H1 (cell line): ENCODE data around the gene RAB5B. TPM values are rescaled to one million over a fixed set of nuclear protein-coding genes. Genes with fewer than 3 reads are reported as not detected.

Experiments used
- CTCF ChIA-PET: fragments of 300-600 bp; sonication (Branson Sonifier 250); formaldehyde crosslinking; loops from one replicate; lab custom pipeline; 2021; ENCODE audit not compliant: partially characterized antibody; lab: Charles Lee
- POLR2A ChIA-PET: fragments of 300-600 bp; sonication (Branson Sonifier 250); formaldehyde crosslinking; loops from one replicate; lab custom pipeline; 2021; ENCODE audit warnings: inconsistent platforms; ENCODE audit not compliant: partially characterized antibody; lab: Charles Lee
- DNase-seq, 2 experiments: peaks; one replicate each; pipeline versions ENCODE4 v3.0.0 to v3.0.0-alpha.2; 2010 to 2022; ENCODE audit warnings: low spot score in 2 of 2, low read depth in 1 of 2, mixed read lengths in 1 of 2
- FAIRE-seq: peaks from 2 replicates; lab custom pipeline; 2011; peaks lifted over from hg19 to GRCh38; lab: Jason Lieb, UNC
- H2AFZ ChIP-seq: 2 replicates; pipeline ENCODE4 v1.8.1; 2012; ENCODE audit warnings: low read length, inconsistent platforms
- H2AK5ac ChIP-seq: 2 replicates; pipeline ENCODE4 v1.6.1; 2013; ENCODE audit warnings: low read depth, low read length
- H2BK120ac ChIP-seq: replicated peaks from 2 replicates; pipeline ENCODE3; 2013; ENCODE audit warnings: low read depth, low read length, inconsistent platforms
- H2BK12ac ChIP-seq: 2 replicates; pipeline ENCODE4 v1.6.1; 2013; ENCODE audit warnings: low read depth, low read length
- H2BK15ac ChIP-seq: 2 replicates; pipeline ENCODE4 v1.6.1; 2013; ENCODE audit warnings: low read length
- H2BK20ac ChIP-seq: 2 replicates; pipeline ENCODE4 v1.6.1; 2013; ENCODE audit warnings: low read length
- H2BK5ac ChIP-seq: 2 replicates; pipeline ENCODE4 v1.6.1; 2013; ENCODE audit warnings: low read depth, low read length
- H3K14ac ChIP-seq: 2 replicates; pipeline ENCODE4 v1.6.1; 2013; ENCODE audit warnings: inconsistent platforms; ENCODE audit not compliant: insufficient read length
- H3K18ac ChIP-seq: 2 replicates; pipeline ENCODE4 v1.6.1; 2013; ENCODE audit warnings: low read length; ENCODE audit errors: extremely low read depth
- H3K23ac ChIP-seq: 2 replicates; pipeline ENCODE4 v1.6.1; 2013; ENCODE audit warnings: inconsistent platforms; ENCODE audit not compliant: insufficient read length
- H3K23me2 ChIP-seq: 2 replicates; pipeline ENCODE4 v1.6.1; 2013; ENCODE audit warnings: low read depth, low read length
- H3K27ac ChIP-seq: 2 replicates; pipeline ENCODE4 v1.6.1; 2011; ENCODE audit warnings: low read depth, low read length, inconsistent platforms
- H3K27me3 ChIP-seq, 4 experiments: replicated peaks in 1 of 4; 1 replicate in 1 of 4; 2 replicates in 3 of 4; pipeline versions ENCODE4 v1.6.1 to v1.8.1; 2011 to 2013; ENCODE audit warnings: low read length in 3 of 4, mild to moderate bottlenecking in 3 of 4, inconsistent platforms in 2 of 4, mixed read lengths in 2 of 4, moderate library complexity in 1 of 4; ENCODE audit not compliant: control insufficient read depth in 3 of 4, insufficient read depth in 3 of 4; ENCODE audit errors: extremely low read depth in 1 of 4
- H3K36me3 ChIP-seq, 4 experiments: 2 replicates each; pipeline versions ENCODE4 v1.6.1 to v1.8.1; 2011 to 2013; ENCODE audit warnings: mild to moderate bottlenecking in 4 of 4, low read length in 3 of 4, moderate library complexity in 2 of 4, control low read depth in 1 of 4, inconsistent platforms in 1 of 4; ENCODE audit not compliant: insufficient read depth in 4 of 4, control insufficient read depth in 2 of 4
- H3K4ac ChIP-seq: replicated peaks from 2 replicates; pipeline ENCODE3; 2013; ENCODE audit warnings: low read length, low read depth, mixed read lengths, inconsistent platforms; ENCODE audit not compliant: insufficient read length
- H3K4me1 ChIP-seq, 4 experiments: replicated peaks in 1 of 4; 1 replicate in 1 of 4; 2 replicates in 3 of 4; pipeline versions ENCODE4 v1.6.1 to v1.8.1; 2011 to 2013; ENCODE audit warnings: low read length in 3 of 4, inconsistent platforms in 2 of 4, mixed read lengths in 1 of 4; ENCODE audit not compliant: insufficient read depth in 4 of 4, control insufficient read depth in 3 of 4
- H3K4me2 ChIP-seq, 2 experiments: 2 replicates each; pipeline versions ENCODE4 v1.6.1 to v1.8.1; 2011 to 2013; ENCODE audit warnings: low read depth in 2 of 2, low read length in 2 of 2, control low read depth in 1 of 2, inconsistent platforms in 1 of 2, mild to moderate bottlenecking in 1 of 2; ENCODE audit not compliant: insufficient read depth in 1 of 2
- H3K4me3 ChIP-seq, 4 experiments: fragments of 200-600, 300-600 bp in 1 of 4; sonication (generic), shearing (Covaris generic), sonication (Bioruptor Twin) in 1 of 4; 2 replicates each; pipeline versions ENCODE4 v1.5.1 to v1.8.1; 2011 to 2016; ENCODE audit warnings: low read length in 4 of 4, low read depth in 3 of 4, control low read depth in 2 of 4, inconsistent platforms in 2 of 4, mild to moderate bottlenecking in 2 of 4, mixed read lengths in 1 of 4, moderate library complexity in 1 of 4; ENCODE audit not compliant: insufficient read depth in 2 of 4; ENCODE audit errors: extremely low read depth in 1 of 4
- H3K56ac ChIP-seq: replicated peaks from 2 replicates; pipeline ENCODE3; 2013; ENCODE audit warnings: low read depth, mild to moderate bottlenecking, mixed read lengths, low read length, inconsistent platforms; ENCODE audit not compliant: insufficient read length
- H3K79me1 ChIP-seq: 2 replicates; pipeline ENCODE4 v1.6.1; 2013; ENCODE audit warnings: low read depth, low read length, control low read depth
- H3K79me2 ChIP-seq, 2 experiments: 2 replicates each; pipeline versions ENCODE4 v1.6.1 to v1.8.1; 2012 to 2013; ENCODE audit warnings: low read length in 2 of 2, mild to moderate bottlenecking in 2 of 2, inconsistent platforms in 1 of 2; ENCODE audit not compliant: insufficient read depth in 2 of 2, control insufficient read depth in 1 of 2
- H3K9ac ChIP-seq, 4 experiments: replicated peaks in 1 of 4; 1 replicate in 1 of 4; 2 replicates in 3 of 4; pipeline versions ENCODE4 v1.6.1 to v1.8.1; 2011 to 2013; ENCODE audit warnings: low read depth in 3 of 4, low read length in 3 of 4, control low read depth in 2 of 4, mild to moderate bottlenecking in 2 of 4, moderate library complexity in 2 of 4, inconsistent platforms in 1 of 4; ENCODE audit errors: extremely low read depth in 1 of 4
- H3K9me3 ChIP-seq, 2 experiments: 2 replicates each; pipeline versions ENCODE4 v1.6.1 to v1.8.1; 2012 to 2013; ENCODE audit warnings: mild to moderate bottlenecking in 2 of 2, moderate library complexity in 2 of 2, control low read depth in 1 of 2, inconsistent platforms in 1 of 2, low read depth in 1 of 2, low read length in 1 of 2, mixed read lengths in 1 of 2; ENCODE audit not compliant: insufficient read depth in 2 of 2
- H4K20me1 ChIP-seq, 2 experiments: replicated peaks in 1 of 2; 2 replicates each; pipeline versions ENCODE3 to v1.8.1; 2011 to 2013; ENCODE audit warnings: inconsistent platforms in 2 of 2, low read length in 2 of 2, mild to moderate bottlenecking in 1 of 2; ENCODE audit not compliant: insufficient read depth in 2 of 2, control insufficient read depth in 1 of 2
- H4K5ac ChIP-seq: 2 replicates; pipeline ENCODE4 v1.6.1; 2013; ENCODE audit warnings: low read length, low read depth, mixed read lengths, inconsistent platforms; ENCODE audit not compliant: insufficient read length
- H4K8ac ChIP-seq: 2 replicates; pipeline ENCODE4 v1.8.0; 2013; ENCODE audit warnings: mild to moderate bottlenecking, moderate library complexity, low read length, inconsistent platforms; ENCODE audit not compliant: insufficient read depth; ENCODE audit errors: extremely low read depth
- H4K91ac ChIP-seq: replicated peaks from 2 replicates; pipeline ENCODE3; 2013; ENCODE audit warnings: low read length, mixed read lengths, inconsistent platforms; ENCODE audit not compliant: insufficient read length
- HDAC2 ChIP-seq, 2 experiments: fragments of 300-600 bp in 1 of 2; sonication (generic) in 1 of 2; IDR thresholded peaks; 2 replicates each; pipeline ENCODE4 v1.6.1; 2011 to 2012; ENCODE audit warnings: low read depth in 2 of 2, low read length in 2 of 2, mild to moderate bottlenecking in 2 of 2, moderate library complexity in 2 of 2, borderline replicate concordance in 1 of 2, inconsistent platforms in 1 of 2
- NANOG ChIP-seq: IDR thresholded peaks from 2 replicates; pipeline ENCODE4 v1.6.1; 2011; ENCODE audit warnings: low read length, low read depth, mild to moderate bottlenecking, inconsistent platforms; ENCODE audit not compliant: insufficient read depth, poor library complexity, severe bottlenecking
- RBBP5 ChIP-seq: IDR thresholded peaks from 2 replicates; pipeline ENCODE4 v1.7.1; 2012; ENCODE audit warnings: low read depth, mild to moderate bottlenecking, inconsistent platforms, low read length, moderate library complexity, borderline replicate concordance
- RXRA ChIP-seq: IDR thresholded peaks from 2 replicates; pipeline ENCODE4 v1.6.1; 2011; ENCODE audit warnings: low read depth, mild to moderate bottlenecking, low read length, moderate library complexity; ENCODE audit not compliant: insufficient read depth
- SAP30 ChIP-seq: fragments of 300-600 bp; sonication (generic); IDR thresholded peaks from 2 replicates; pipeline ENCODE4 v1.7.1; 2012; ENCODE audit warnings: low read length, moderate library complexity, mild to moderate bottlenecking, inconsistent platforms; ENCODE audit not compliant: insufficient read depth, insufficient replicate concordance
- SP2 ChIP-seq: IDR thresholded peaks from 2 replicates; pipeline ENCODE4 v1.6.1; 2012; ENCODE audit warnings: mild to moderate bottlenecking, low read length, inconsistent platforms
- WGBS, 2 experiments: shearing (Covaris generic) in 1 of 2; methylation state at CpG; one replicate each; pipeline versions ENCODE4 v1.1.6 to v1.1.7; 2013 to 2015; ENCODE audit warnings: low lambda C conversion rate in 2 of 2, mixed read lengths in 2 of 2, inconsistent platforms in 1 of 2, low coverage in 1 of 2, missing lambda C conversion rate in 1 of 2; ENCODE audit not compliant: insufficient replicate concordance in 2 of 2, insufficient coverage in 1 of 2, insufficient read length in 1 of 2; ENCODE audit errors: extremely low coverage in 1 of 2, missing lambda C conversion rate in 1 of 2; 5-methylcytosine and 5-hydroxymethylcytosine counted together
- polyA plus RNA-seq, 7 experiments: library from polyadenylated mRNA; depleted of rRNA in 3 of 7; stranded (reverse) in 5 of 7; unstranded in 2 of 7; fragments of >200 nt in 5 of 7; fragments of 200-250 nt in 2 of 7; gene quantifications; 1 replicate in 5 of 7; 2 replicates in 1 of 7; 4 replicates in 1 of 7; pipeline versions ENCODE4 v1.2.1 to v1.2.3, GENCODE V29; 2011 to 2013; ENCODE audit warnings: missing spikeins in 2 of 7, mixed read lengths in 2 of 7
- total RNA-seq: library from RNA; stranded (reverse); fragmentation: NEBNext Ultra II Directional; extraction: Animal tissue kit (Norgen Biotek cat#: 25700); gene quantifications from 2 replicates; pipeline ENCODE4 v1.2.1, GENCODE V29; 2021

Gene RAB5B
- total and polyA plus RNA-seq, 2 of the 8 experiments (the other 6 are each of a cell fraction or from before 2014, with no cell fraction given) = 56.7 to 62.4 TPM

GRCh38 chr12:56014205-56014604, 40.3 kb downstream of the RAB5B start:
- Histone ChIP-seq H3K23me2 (no peaks in the 10 kb centered on the region; the same call in 1 of the 2 replicates), H3K23ac (no peak overlapping the region), H3K79me2 (no peaks in the 10 kb centered on the region), H2BK20ac (no peak overlapping the region)
- TF ChIP-seq NANOG (no peak), RBBP5 (no peak), SP2 (no peak), HDAC2 (IDR thresholded peaks at IDR 0.05; ENCODE audit: borderline replicate concordance in 1 of 2, low read depth in 2 of 2, low read length in 2 of 2) (no peak), SAP30 (no peak), RXRA (no peak)
- TF ChIP-seq, all 59 proteins: peak for 0
- H3K4ac ChIP-seq = no peak overlapping the region
- no peak overlapping the region for H3K56ac ChIP-seq
- no peaks in the 10 kb centered on the region for H4K20me1 ChIP-seq
- no peak overlapping the region for H4K91ac ChIP-seq
- no peaks in the 10 kb centered on the region for H3K4me1 ChIP-seq
- H3K18ac ChIP-seq = no peak overlapping the region
- H3K27me3 ChIP-seq = no peaks in the 10 kb centered on the region
- H2AFZ ChIP-seq = no peak overlapping the region
- H3K14ac ChIP-seq = no peak overlapping the region
- H3K27ac ChIP-seq = no peak overlapping the region
- no peak overlapping the region for H4K5ac ChIP-seq
- ChIA-PET CTCF (interaction anchor here (0.8 to 18.1 kb wide), 4 partner anchors 19 to 33 kb away, joined by 3 to 256 read pairs (median 3); partner anchors contain the start of gene SUOX), POLR2A (interaction anchor here (1.1 to 1.6 kb wide), 4 partner anchors 17 to 89 kb away, joined by 3 to 4 read pairs (median 4); partner anchors contain the start of gene SUOX)
- 83% methylated on average over 2 of the region's 2 CpGs; no CpG with 5 or more reads in 1 of the 2 experiments for WGBS, 2 experiments
- no peak overlapping the region for H2AK5ac ChIP-seq
- no peak overlapping the region for H3K4me2 ChIP-seq
- peaks cover 0 to 4% (median under 1%) of the 10 kb centered on the region in 4 experiments; a peak in 2 of 8 replicates for H3K36me3 ChIP-seq
- H4K8ac ChIP-seq = no peak overlapping the region
- no peak overlapping the region for H2BK15ac ChIP-seq
- FAIRE-seq = no peak
- H3K9ac ChIP-seq = no peak overlapping the region
- no peak for DNase-seq
- no peak overlapping the region for H2BK12ac ChIP-seq
- no peak overlapping the region for H3K4me3 ChIP-seq
- H2BK5ac ChIP-seq = no peak overlapping the region
- no peaks in the 10 kb centered on the region for H3K9me3 ChIP-seq
- no peaks in the 10 kb centered on the region for H3K79me1 ChIP-seq
- H2BK120ac ChIP-seq = no peak overlapping the region
